NCI-H1694 (cell line): ENCODE data around the gene RIT2.
"Not testable (repeated sequence)": the region's sequence is repeated elsewhere in the genome, so short reads cannot be mapped to it uniquely, and the experiment has no call there.

Source experiments
- DNase-seq: peaks from one replicate; lab custom pipeline; 2025; lab: John Stamatoyannopoulos, UW

Gene RIT2

DNA sequence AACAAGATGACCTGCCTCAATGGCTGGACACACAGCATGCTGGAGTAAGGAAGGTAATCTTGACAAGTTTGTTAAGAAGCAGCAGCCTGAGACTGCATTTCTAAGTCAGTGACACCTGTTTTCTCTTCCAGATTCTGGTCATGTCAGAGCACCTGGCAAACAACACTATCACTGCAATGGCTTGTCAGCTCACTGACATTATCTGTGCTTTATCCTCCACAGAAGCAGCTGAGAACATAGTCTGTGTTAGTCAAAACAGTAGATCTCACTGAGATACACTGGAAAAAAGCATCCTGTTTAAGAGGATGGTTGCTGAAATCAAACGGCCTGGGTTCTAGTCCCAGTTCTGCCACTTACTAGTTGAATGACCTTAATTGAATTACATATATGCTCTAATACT lies 355.2 kb downstream of the RIT2 start:
- no peak for DNase-seq

DNA sequence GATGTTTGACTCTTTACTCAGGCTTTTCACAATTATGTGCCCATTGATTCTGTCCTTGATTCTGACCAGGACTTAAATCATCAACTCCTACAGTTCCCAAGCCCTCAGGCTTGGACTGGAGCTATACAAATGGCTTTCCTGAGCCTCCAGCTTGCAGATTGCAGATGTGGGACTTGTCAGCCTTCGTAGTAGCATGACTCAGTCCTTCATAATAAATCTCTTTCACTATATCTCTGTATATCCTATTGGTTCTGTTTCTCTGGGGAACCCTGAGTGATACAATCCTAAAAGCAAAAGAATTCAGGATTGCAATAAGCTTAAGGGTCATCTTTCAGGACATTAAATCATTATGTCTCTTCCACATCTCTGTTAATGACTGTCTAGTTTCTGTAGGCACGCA lies 356.6 kb downstream of the RIT2 start:
- no peak for DNase-seq

DNA sequence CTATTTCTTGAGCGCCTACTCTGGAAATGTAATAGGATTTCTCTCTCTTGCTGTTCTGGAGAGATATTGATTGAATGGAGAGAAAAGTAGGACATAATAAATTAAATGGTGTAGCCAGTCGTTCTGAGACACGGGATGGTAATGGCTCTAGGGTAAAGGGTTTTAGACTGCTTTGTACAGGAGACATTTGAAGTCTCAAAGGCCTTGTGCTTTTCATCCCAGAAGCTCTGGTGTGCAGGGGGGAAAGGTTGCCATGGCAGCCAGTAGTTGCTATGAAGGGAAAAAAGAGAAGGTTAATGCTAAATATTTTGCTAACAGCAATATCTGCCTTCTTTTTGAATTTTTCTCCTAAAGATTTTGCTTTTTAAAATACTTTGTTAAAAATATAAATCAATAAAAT lies 359.3 kb downstream of the RIT2 start:
- DNase-seq, result no peak

DNA sequence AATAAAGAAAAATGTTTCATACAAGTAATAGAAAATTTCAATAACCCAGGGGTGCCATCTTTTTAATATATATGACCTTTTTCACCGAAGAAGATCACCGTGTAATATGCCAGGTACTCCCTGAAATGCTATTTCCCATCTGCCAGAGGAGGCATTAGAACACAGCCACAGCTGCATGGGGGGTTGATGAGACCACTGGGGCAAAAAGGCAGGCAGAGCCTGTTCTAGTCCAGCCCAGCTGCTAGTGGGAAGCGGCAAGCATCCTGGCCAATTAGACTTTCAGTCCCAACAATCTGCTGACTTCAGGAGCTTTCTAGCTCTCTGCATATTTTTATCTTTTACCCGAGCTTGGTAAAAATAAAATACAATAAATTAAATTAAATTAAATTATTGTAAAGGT lies 362.6 kb downstream of the RIT2 start:
- peak; percentile 7 for DNase-seq

DNA sequence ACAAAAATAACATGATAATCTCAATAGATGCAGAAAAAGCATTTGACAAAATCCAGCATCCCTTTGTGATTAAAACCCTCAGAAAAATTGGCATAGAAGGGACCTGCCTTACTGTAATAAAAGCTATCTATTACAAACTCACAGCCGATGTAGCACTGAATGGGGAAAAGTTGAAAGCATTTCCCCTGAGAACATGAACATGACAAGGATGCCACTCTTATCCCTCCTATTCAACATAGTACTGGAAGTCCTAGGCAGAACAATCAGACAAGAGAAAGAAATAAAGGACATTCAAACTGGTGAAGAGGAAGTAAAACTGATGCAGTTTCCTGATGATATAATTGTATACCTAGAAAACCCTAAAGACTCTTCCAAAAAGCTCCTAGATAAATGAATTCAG lies 368.7 kb downstream of the RIT2 start:
- no peak for DNase-seq

DNA sequence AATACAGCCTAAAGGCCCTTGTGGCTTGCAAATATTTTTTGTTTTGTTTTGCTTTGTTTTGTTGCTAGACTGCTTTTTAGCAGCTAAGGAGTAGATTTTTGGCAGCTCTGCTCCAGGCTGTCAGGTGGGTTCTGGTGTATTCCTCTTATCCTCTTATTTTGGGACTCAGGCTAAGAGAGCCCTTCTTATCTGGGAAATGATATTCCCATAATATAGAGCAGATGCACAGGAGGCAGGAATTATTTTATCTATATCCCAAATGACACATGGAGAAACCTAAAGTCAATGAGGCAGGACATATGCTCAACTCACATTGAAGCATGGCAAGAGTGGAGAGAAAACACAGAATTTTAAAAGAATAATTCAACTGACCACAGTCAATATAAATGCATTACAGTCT lies 369.6 kb downstream of the RIT2 start:
- DNase-seq, result no peak

DNA sequence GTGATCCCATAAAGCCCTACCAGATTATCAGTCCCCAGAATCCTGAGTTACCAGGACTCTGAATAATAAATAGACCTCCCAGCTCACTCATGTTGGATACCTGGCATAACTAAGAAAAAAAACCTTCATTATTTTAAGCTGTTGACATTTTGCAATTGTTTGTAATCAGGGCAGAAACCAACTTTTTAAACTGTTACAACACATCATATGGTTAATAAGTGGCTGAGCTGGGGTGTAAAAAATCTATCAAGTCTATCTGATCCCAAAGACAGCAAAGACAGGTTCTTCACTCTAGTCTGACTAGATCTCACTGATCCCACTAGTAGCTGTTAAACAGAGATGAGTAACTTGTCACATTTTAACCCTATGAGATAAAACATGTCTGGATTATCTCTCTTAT lies 370.3 kb downstream of the RIT2 start:
- no peak for DNase-seq

DNA sequence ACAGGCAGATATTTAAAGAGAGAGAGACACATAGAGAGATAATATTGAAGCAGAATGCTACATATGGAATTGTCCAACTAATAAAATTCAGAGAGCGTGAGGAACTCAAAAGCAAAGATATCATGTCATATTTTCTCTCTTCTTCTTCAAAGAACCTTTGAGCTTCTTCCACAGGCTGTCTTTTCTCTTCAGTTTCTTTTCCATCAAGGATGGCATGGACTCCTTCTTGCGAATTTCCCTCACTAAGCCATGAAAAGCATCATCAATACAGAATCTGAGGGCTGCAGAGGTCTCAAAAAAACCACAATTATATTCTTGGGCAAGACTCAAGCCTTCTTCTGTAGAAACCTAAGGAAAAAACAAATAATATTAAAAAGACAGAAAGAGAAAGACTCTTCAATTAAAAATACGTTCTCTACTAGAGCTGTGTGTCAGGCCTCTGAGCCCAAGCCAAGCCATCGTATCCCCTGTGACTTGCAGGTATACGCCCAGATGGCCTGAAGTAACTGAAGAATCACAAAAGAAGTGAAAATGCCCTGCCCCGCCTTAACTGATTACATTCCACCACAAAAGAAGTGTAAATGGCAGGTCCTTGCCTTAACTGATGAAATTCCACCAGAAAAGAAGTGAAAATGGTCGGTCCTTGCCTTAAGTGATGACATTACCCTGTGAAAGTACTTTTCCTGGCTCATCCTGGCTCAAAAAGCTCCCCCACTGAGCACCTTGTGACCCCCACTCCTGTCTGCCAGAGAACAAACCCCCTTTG lies 371.9 kb downstream of the RIT2 start:
- DNase-seq, result no peak

DNA sequence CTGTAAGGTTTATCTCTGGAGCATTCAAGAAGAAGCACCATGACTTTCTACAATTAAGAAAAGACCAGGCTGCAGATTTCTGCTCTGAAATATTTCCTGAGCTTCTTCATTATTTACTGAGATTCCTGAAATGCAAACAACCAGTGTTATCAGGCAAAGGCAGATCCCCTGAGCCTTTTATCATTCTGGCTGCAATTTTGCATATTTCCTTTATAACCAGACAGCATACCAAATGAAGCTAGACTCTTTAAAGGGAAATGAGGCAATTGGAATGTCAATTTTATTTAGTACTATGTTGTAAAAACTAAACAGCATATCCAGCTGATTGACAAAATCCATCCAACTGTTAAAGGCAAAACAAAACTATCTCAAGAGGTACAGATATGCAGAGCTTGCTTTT lies 372.5 kb downstream of the RIT2 start:
- DNase-seq, result no peak

DNA sequence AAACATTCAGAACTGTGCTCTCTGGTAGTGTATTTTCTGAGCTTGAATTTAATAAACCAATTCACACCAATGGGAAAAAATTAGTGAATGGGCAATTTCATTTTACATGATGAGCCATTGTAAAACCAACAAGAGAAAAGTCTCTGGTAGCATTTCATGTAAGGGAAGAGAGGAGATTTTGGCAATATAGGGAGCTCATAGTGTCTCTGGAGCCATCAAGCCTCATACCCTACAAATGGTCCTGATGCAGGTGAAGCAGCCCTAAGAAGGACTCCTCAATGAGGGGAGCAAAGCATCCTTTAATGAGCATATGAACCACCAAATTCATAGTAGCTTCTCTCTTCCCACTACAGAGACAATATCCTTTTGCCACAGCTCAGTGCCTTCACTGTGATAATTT lies 373.0 kb downstream of the RIT2 start:
- DNase-seq, result no peak

DNA sequence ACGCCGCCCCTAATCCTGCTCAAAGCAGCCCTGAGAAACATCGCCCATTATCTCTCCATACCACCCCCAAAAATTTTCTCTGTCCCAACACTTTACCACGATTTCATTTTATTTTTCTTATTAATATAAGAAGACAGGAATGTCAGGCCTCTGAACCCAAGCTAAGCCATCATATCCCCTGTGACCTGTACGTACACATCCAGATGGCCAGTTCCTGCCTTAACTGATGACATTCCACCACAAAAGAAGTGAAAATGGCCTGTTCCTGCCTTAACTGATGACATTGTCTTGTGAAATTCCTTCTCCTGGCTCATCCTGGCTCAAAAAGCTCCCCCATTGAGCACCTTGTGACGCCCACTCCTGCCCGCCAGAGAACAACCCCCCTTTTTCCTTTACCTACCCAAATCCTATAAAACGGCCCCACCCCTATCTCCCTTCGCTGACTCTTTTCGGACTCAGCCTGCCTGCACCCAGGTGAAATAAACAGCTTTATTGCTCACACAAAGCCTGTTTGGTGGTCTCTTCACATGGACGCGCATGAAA lies 373.6 kb downstream of the RIT2 start:
- DNase-seq, result not testable (repeated sequence)

DNA sequence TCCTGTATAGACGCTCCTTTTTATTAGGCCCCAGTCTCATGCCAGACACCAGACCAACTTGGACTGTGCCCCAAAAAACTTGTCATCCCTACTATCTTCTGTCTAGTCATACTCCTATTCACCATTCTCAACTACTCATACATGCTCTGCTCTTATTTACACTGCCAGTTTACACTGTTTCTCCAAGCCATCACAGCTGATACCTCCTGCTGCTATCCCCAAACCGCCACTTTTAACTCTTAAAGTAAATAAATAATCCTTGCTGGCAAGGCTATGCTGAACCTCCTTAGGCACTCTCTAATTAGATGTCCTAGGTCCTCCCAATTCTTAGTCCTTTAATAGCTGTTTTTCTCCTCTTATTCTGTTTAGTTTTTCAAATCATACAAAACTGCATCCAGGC lies 374.2 kb downstream of the RIT2 start:
- DNase-seq, result not testable (repeated sequence)

DNA sequence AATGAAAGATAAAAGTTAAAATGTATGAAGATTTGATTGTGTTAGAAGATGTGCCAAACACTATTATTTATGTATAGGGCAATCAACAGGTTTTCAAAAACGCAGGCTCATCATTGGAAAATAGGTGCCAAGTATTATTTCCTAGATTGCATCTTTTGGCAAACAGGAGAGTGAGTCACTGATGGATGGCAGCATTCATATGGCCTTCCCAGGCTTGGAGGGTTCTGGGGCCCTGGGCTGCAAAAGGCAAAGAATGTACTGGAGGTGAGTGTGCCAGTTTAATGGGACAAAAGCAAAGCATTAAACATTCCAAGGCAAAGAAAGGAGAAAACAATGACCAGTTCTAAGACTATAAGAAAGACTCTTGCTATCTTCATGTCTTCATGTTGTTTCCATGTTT lies 379.4 kb downstream of the RIT2 start:
- DNase-seq, result no peak

DNA sequence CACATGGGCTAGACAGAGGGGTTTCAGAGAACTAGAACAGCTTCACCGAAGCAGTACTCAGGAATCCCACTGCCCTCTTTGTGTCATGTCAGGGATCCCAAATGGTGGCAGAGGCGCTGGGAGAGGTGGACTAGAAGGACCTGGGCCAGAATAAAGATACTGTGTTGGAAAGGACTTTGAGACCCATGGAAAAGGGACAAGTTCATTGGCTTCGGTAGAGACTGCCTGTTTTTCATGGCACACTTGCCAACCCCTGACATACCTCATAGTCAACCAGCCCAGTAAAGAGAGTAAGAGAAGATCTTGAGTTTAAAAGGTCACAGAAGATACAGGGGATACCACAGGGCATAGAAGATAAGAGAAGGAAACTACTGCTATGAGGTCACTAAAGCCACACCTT lies 381.0 kb downstream of the RIT2 start:
- DNase-seq, result no peak

DNA sequence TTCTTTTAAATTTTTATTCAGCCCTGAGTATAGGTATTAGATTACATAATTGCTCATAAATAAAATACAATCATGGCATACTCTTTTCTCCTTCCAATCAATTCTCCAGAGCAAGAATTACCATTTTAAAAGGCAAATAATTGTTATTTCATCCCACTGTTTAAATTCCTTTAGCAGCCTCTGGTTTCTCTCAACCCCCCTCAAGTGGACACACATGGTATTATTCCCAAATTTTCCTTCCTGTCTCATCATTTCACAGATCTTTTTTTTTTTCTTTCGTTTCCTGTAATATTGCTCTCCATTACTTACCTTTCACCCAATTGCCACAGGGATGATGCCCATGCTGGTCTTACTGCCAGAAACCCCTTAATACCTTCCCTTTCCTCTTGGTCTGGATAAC lies 385.2 kb downstream of the RIT2 start:
- no peak for DNase-seq

DNA sequence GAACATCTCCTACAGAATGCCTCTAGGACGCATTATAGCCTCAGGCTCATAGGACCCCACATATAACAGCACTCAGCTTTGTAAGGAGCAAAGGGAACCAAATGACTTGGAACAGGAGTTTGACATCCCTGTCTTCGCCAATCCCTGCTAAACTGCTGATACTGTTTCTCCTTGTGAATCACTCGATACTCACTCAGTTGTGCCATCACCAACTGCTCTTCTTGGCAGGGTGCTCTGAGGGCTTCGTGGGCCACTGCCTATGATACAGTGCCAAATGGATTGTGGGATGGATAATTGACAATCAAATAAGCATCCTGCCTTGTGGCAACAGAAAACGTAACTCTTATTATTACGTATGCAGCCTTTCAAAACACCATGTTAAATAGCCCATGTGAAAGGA lies 396.3 kb downstream of the RIT2 start:
- DNase-seq, result peak; percentile 54

DNA sequence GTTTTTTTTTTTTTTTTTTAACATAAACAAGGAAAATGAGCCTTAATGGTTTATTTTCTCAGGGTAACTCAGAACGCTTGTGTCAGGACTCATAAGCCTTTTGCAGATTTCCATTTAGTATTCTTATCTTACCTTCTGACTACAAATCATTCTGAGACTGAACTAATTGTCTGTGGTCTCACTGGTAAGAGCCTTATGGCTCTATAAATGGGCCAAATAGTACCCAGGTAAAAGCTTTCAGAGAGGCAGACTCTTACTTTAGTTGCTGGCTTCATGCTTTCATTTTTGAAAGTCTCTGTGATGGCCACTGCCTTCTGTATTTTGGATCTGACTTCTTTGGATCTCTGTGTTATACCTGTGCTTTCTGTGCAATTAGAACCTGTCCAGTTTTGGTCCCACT lies 403.4 kb downstream of the RIT2 start:
- no peak for DNase-seq

DNA sequence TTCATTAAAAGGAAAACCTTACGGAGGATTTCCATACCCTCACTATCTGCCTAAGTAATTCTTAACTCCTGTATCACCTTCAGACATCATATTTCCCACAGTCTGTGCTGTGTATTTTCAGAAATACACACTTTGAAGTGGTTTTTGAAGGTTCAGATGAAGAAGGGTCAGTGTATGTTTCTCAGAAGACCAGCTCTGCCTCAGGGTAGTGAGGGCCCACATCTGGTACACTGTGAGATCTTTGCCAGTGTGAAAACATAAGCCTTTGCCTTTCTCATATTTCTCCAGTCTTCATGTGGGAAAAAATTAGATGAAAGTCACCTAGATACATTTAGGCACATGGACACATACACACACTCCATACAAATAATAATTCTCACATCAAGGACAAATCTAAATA lies 408.4 kb downstream of the RIT2 start:
- no peak for DNase-seq

DNA sequence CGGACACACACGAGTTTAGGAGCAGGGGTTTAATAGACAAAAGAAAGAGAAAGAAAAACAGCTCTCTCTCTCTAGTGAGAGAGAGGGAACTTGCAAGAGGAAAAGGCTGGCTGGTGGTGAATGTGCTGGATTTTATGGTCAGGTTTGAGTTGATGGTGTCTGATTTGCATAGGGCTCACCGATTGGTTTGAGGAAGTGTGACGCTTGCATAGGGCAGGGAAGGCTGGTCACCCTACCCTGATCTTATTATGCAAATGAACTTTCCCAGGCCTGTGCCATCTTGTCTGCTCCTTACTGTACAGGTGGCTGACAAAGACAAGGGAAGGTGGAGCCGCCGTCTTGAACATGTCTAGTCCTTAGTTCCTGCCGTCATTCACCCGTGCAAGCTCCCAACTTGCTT lies 408.9 kb downstream of the RIT2 start:
- DNase-seq, result no peak

DNA sequence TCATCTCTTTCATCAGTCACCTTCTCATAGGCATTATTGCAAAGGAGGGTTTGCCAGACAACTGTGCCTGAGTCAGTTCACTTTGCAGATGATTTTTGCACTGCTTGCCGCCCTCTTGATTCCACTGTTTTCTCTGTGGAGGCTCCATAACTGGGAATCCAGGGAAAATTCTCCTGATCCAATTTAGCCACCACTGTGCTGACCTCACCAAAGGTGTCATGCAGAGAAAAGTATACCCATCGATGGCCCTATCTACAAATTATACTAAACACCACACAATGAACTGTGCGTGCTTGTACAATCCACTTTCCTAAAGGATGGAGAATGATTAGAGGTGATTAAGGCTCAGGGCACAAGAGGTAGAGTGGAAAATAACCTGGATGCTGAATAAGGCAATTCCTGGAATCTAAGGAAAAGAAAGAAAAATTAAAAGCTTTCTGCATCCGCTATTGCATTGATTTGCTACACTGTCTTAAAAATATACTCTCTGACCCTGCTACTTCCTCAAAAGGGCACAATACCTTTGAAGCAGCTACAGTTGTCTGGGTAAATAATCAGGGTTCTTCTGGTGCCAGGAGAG lies 409.4 kb downstream of the RIT2 start:
- no peak for DNase-seq
